GM18502 (cell line): Measurements from ENCODE around the gene CD300E.

Experiments
- ATAC-seq: cut with Tn5 transposase; IDR thresholded peaks from one replicate; pipeline ENCODE4 v1.9.1; 2021; ENCODE audit warnings: mild to moderate bottlenecking; ENCODE audit not compliant: unreplicated experiment, poor library complexity

CD300E gene, protein sequence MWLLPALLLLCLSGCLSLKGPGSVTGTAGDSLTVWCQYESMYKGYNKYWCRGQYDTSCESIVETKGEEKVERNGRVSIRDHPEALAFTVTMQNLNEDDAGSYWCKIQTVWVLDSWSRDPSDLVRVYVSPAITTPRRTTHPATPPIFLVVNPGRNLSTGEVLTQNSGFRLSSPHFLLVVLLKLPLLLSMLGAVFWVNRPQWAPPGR

GRCh38 chr17:74623693-74624093 lies at the start of gene CD300E:
CD300E (minus strand) TSS chr17:74623738; CDS start chr17:74623621, 117 bp downstream.
- ATAC-seq: no peak

DNA sequence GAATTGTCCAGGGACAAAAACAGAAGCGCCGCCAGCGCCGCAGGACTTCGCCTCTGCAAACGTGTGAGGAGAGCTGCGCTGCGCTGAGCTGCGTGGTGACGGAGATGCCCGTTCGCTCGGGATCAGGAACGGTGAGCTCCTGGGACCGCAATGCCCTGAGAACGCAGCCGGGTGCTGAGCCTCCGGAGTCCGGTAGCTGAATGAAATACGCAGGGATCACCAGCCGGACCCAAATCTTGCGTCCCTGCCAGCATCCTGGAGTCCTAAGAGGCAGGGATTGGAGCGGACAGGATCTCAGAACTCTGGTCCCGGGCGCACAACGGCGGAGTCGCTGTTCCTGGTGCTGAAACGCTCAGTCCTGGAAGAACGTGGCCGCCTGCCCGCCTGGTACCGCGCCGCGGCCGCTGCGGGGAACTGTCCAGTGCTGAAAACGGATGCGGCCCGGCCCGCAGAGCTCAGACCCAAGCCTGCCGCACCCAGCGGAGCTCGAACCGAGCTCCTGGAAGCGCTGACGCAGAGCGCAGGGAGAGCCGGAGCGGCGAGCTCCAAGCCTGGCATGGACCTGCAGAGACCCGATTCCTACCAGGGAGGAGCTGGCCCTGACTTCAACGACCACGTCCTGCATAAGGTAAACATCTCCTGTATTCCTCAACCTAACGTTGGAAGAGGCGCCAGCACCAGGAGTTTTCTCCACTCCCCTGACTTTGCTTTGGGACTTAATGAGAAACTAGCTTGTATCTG lies 47.7 kb upstream of the CD300E start:
- ATAC-seq: no peak

DNA sequence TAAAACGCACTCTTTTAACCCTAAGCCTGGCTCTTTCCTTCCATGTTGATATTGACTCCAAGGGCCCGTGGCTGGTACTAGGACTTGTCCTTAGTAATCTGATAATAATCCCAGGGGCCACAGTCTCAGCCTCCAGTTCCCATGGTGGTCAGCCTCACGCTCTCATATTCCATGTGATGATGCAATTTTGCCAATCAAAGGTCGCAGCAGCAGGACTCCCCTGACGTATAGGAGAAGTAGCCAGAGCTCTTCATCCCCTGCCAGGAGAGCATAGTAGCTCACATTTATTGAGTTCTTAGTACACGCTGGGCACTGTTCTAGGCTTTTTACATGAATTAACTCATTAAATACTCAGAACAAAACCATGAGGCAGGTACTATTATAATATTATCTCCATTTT lies 46.8 kb upstream of the CD300E start:
- ATAC-seq: no peak

- no peak for ATAC-seq
Measured at GRCh38 chr17:74663561-74663960, 40.0 kb upstream of the CD300E start.

GRCh38 chr17:74659889-74660288 lies 36.4 kb upstream of the CD300E start:
- no peak for ATAC-seq

DNA sequence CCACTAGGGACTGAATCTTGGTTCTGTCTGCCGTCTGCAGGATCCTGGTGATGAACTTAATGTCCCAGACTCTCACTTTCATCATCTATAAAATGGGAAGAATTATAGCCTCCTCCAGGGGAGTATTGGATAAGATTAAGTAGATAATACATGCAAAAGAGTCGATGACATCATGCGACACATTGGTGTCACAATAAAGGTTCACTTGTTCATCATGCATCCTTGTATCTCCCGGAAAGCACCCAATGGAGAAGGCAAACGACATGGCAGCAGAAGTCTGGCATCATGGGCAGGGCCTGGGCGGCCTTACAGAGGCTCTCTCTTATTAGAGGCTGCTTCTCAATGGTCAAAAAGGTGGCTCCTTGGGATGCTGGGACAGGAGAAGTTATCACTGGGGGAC lies 35.1 kb upstream of the CD300E start:
- ATAC-seq: no peak

DNA sequence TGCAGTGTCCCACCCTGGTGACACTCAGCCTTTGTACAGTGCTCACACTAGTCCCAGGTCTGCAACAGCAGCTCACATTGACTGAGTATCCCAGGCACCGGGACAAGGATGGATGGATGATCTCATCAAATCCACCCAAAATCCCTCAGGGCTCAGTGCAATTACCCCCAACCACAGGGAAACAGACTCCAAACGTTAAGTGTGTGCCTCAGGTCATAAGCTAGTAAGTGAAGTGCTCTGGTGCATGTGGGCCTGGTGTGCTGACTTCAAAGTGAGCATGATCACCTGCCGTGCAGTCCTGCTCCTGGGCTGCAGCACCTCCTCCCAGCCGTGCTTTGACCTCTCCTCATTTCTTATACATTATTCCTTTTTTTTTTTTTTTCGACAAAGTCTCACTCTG lies 31.2 kb upstream of the CD300E start:
- no peak for ATAC-seq

DNA sequence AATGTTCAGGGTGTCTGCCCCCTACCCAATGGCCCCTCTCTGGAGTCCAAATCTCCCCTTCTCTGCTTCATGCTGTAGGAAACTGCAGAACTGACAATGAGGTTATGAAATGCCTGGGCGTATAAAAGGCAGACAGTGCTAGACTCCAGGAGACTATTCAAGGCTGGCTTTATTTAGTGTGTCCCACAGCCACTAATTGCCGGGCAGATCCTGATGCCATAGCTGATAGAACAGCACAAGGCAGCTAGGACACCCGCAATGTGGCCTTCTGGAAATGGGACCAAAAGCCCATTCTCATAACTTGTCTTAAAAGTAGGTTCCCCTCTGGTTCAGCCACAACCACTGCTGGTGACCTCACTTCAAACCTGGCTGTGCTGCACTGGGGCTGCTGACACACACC lies 28.5 kb upstream of the CD300E start:
- no peak for ATAC-seq

DNA sequence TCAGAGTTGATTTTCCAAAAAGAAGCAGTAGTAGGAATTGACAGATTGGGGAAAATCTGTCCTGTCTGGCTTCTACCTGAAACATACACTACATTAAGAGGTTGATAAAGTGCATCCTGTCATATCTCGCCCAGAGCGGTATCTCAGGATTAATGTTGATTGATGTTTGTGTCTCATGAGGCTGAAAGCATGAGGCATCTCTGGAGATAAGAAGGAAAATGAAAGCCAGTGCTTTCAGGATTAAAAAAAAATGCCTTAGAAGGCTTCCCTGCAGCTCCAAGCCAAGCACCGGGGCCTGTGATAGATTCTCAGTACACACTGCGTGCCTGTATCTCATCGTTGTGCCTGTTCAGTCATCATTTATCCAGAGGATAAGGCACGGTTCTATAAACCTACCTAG lies 26.4 kb upstream of the CD300E start:
- no peak for ATAC-seq

DNA sequence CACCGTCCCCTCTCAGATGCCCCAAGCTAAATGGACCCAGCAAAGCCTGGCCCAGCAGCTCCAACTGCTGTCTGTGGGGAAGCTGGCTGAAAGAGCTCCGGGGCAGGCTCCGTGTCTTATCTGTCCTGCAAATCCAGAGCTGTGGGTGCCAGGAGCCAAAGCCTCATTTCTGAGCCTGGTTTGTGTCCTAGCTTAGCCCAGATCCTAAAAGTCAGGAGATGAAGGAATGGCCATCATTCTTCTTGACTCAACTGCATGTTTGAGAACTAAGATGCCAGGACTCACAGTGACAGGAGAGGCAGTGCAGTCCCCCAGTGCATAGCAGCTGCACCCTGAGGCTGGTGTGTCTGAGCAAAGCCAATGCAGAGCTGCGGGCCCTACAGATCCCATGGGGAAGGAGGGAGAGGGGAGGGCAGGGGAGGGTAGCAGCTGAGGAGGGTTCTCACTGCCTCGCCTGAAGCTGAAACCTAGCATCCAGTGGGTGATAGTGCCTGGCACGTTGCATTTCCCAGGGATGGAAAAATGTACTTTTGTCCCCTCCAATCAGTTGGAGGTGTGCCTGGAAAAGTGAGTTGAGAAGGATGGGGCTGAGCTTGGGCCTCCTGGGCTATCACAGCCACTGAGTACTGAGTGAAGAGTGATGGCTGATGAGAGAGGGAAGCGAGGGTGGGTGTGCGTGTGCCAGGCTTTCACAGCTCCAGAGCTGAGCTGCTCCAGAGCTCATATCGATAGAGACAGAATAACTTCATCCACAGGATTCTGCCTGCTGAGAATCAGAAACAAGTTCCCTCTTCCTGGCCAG lies 24.5 kb upstream of the CD300E start:
- no peak for ATAC-seq

GRCh38 chr17:74646231-74646630 lies 22.7 kb upstream of the CD300E start:
- no peak for ATAC-seq

DNA sequence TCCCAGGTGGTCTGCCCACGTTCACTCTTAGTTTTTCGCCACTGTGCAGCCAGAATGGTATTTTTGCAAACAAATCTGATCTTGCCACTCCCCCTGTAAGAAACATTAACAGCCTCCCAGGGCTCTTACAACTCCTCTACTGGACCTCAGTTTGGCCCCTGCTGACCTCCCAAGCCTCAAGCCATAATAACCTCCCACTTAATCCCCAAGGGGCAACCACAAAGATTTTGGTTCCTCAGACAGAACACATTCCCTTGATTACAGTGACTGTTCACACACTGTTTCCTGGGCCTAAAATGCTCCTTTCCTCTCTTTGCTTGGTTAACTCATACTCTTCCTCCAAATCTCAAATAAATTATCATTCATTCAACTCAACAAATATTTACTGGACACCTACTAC lies 21.5 kb upstream of the CD300E start:
- ATAC-seq: no peak

GRCh38 chr17:74644419-74644818 lies 20.9 kb upstream of the CD300E start:
- ATAC-seq: no peak

- ATAC-seq: no peak
Measured at GRCh38 chr17:74643826-74644225, 20.3 kb upstream of the CD300E start.

DNA sequence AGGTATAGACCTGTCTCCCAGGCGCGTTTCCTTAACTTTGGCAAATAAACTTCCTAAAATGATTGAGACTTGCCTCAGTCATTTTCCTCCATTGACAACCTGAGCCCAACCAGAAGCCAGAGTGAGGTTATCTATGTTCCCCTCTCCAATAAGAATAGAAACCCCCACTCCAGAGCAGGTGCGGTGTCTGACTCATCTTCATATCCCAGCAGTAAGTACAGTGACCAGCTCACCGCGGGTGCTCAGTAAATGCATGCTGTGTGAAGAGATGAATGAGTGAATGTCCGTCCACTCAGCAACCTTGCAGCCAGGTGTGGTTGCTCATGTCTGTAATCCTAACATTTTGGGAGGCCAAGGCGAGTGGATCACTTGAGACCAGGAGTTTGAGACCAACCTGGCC lies 19.5 kb upstream of the CD300E start:
- no peak for ATAC-seq

GRCh38 chr17:74642556-74642955 lies 19.0 kb upstream of the CD300E start:
- no peak for ATAC-seq

- ATAC-seq: no peak
Measured at GRCh38 chr17:74641958-74642298, 18.4 kb upstream of the CD300E start.

DNA sequence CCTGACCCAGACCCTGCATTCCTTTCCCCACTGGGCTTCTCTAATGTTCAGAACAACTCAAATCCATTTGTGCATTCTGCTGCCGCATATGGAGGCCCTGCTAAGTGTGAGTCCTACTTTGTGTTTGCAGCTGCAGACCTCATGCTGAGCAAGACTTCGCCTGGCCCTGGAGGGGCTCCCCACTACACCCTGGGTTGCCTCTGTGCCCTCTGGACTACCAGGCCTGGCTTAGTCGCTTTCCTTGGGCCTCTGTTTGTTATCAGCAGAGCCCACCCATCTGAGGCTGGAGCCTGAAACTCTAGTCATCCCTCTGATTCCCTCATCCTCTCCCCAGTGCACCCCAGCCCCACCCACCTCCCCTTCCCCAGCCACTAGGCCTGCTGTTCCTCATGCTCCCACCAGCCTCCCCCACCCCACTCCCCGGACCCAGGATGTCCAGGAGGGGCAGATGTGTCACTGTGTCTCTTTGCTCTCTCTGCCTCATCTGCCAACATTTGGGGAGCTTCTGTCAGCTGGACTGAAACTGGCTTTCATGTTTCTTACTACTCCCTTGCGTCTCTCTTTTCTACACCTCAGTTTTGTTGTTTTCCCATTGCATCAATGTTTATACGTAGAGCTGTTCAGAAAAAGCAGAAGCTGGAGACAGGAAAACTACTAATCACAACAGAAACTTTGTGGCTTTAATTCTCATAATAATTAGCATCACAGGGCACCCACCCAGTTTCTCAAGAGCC lies 17.9 kb upstream of the CD300E start:
- ATAC-seq: no peak

GRCh38 chr17:74639704-74640151 lies 16.2 kb upstream of the CD300E start:
- ATAC-seq: no peak

- no peak for ATAC-seq
Measured at GRCh38 chr17:74637926-74638325, 14.4 kb upstream of the CD300E start.

DNA sequence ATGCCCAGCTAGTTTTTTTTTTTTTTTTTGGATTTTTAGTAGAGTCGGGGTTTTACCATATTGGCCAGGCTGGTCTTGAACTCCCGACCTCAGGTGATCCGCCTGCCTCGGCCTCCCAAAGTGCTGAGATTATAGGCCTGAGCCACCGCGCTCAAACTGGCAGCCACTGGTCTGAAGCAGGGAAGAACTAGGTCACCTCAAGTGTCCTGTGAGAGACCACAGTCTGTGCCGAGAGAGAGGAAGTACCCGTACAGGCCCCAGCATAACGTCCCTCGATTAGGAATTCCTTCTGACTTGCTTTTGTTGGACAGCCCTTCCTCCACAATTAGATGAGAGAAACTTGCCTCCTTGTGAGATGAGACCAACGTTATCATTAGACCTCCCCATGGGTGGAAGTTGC lies 13.7 kb upstream of the CD300E start:
- ATAC-seq: no peak
